HL-60 (cell line): ENCODE measurements around the gene ZNF513.

Experiments used
- DNase-seq, 2 experiments: peaks; one replicate each; pipeline ENCODE4 v3.0.0-alpha.2; 2010 to 2020; ENCODE audit warnings: low read depth in 1 of 2, low spot score in 1 of 2
- H3K27ac ChIP-seq: fragments of 250-450 bp; sonication (Bioruptor Pico); replicated peaks from 2 replicates; pipeline ENCODE4 v1.5.1; 2020; ENCODE audit warnings: mild to moderate bottlenecking, moderate library complexity
- H3K27me3 ChIP-seq: fragments of 250-450 bp; sonication (Bioruptor Pico); 2 replicates; pipeline ENCODE4 v1.5.1; 2021; ENCODE audit warnings: mild to moderate bottlenecking, moderate library complexity; ENCODE audit not compliant: insufficient read depth, poor library complexity, severe bottlenecking
- H3K4me3 ChIP-seq: replicated peaks from 2 replicates; pipeline ENCODE4 v1.5.1; 2011; ENCODE audit warnings: mild to moderate bottlenecking, control low read depth, low read length; ENCODE audit not compliant: insufficient read depth
- GABPA ChIP-seq: IDR thresholded peaks from 2 replicates; pipeline ENCODE4 v1.6.1; 2012; ENCODE audit warnings: low read depth
- POLR2AphosphoS5 ChIP-seq: IDR thresholded peaks from 2 replicates; pipeline ENCODE4 v1.6.1; 2012; ENCODE audit warnings: low read depth
- SPI1 ChIP-seq: IDR thresholded peaks from 2 replicates; pipeline ENCODE4 v1.6.1; 2012; ENCODE audit warnings: low read depth, mild to moderate bottlenecking, borderline replicate concordance
- TF ChIP-seq, protein P1 (sequence below): IDR thresholded peaks from 2 replicates; pipeline ENCODE4 v1.6.1; 2012; ENCODE audit warnings: low read depth; ENCODE audit not compliant: insufficient replicate concordance
- TF ChIP-seq, protein P2 (sequence below): IDR thresholded peaks from one replicate; pipeline ENCODE4 v1.5.1; 2011; ENCODE audit warnings: low read length, control low read depth, inconsistent platforms; ENCODE audit not compliant: insufficient read depth

ZNF513 gene

DNA sequence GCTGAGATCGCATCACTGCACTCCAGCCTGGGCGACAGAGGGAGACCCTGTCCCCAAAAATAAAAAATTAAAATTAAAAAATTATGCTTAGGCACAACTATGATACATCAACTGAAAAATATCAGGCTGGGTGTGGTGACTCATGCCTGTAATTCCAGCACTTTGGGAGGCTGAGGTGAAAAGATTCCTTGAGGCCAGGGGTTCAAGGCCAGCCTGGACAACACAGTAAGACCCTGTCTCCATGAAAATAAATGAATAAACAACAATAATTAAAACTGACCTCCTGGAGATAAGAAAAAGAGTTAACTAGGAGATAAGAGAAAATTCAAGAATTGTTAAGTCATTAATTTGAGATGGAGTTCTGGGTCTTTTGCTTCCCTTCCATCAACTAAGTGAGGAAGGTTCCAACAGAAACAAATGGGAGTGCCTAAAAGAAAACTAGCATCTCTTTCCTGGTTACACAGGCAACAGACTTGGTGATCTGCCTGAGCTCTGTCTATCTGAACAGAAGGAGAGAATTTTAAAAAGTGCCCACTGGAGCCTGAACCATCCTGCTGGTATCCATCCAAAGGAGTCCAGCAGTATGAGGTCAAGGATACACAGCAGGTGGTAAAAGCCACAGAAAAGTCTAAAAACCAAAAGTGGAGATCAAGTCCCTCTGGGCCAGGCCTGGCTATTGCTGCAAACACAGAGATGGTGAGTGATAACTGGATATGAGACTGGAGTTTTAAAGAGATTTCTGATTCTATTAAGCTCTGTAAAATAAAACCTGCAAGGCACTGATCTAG, 20.0 kb upstream of the ZNF513 start:
- Histone ChIP-seq H3K27ac (no peak overlapping the region), H3K27me3 (no peaks in the 10 kb centered on the region), H3K4me3 (no peak overlapping the region)
- TF ChIP-seq POLR2AphosphoS5 (no peak), SPI1 (no peak), GABPA (no peak)
- TF ChIP-seq, protein P1, sequence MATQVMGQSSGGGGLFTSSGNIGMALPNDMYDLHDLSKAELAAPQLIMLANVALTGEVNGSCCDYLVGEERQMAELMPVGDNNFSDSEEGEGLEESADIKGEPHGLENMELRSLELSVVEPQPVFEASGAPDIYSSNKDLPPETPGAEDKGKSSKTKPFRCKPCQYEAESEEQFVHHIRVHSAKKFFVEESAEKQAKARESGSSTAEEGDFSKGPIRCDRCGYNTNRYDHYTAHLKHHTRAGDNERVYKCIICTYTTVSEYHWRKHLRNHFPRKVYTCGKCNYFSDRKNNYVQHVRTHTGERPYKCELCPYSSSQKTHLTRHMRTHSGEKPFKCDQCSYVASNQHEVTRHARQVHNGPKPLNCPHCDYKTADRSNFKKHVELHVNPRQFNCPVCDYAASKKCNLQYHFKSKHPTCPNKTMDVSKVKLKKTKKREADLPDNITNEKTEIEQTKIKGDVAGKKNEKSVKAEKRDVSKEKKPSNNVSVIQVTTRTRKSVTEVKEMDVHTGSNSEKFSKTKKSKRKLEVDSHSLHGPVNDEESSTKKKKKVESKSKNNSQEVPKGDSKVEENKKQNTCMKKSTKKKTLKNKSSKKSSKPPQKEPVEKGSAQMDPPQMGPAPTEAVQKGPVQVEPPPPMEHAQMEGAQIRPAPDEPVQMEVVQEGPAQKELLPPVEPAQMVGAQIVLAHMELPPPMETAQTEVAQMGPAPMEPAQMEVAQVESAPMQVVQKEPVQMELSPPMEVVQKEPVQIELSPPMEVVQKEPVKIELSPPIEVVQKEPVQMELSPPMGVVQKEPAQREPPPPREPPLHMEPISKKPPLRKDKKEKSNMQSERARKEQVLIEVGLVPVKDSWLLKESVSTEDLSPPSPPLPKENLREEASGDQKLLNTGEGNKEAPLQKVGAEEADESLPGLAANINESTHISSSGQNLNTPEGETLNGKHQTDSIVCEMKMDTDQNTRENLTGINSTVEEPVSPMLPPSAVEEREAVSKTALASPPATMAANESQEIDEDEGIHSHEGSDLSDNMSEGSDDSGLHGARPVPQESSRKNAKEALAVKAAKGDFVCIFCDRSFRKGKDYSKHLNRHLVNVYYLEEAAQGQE, result no peak
- TF ChIP-seq, protein P2, sequence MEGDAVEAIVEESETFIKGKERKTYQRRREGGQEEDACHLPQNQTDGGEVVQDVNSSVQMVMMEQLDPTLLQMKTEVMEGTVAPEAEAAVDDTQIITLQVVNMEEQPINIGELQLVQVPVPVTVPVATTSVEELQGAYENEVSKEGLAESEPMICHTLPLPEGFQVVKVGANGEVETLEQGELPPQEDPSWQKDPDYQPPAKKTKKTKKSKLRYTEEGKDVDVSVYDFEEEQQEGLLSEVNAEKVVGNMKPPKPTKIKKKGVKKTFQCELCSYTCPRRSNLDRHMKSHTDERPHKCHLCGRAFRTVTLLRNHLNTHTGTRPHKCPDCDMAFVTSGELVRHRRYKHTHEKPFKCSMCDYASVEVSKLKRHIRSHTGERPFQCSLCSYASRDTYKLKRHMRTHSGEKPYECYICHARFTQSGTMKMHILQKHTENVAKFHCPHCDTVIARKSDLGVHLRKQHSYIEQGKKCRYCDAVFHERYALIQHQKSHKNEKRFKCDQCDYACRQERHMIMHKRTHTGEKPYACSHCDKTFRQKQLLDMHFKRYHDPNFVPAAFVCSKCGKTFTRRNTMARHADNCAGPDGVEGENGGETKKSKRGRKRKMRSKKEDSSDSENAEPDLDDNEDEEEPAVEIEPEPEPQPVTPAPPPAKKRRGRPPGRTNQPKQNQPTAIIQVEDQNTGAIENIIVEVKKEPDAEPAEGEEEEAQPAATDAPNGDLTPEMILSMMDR, result no peak
- DNase-seq, result no peak

DNA sequence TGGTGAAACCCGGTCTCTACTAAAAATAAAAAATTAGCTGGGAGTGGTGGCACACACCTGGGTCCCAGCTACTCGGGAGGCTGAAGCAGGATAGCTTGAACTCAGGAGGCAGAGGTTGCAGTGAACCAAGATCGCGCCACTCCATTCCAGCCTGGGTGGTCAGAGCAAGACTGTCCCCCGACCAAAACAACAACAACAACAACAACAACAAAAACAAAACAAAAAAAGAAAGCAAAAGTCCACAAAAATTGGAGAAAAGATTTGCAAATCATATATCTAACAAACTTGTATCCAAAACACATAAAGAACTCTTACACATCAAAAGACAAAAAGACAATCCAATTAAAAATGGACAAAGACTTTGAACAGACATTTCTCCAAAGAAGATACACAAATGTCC, 18.4 kb upstream of the ZNF513 start:
- no peak for DNase-seq
- H3K4me3 ChIP-seq, result no peak overlapping the region
- no peak overlapping the region for H3K27ac ChIP-seq
- TF ChIP-seq GABPA, result no peak
- TF ChIP-seq SPI1, result no peak
- TF ChIP-seq, protein P2, result no peak
- no peak for TF ChIP-seq POLR2AphosphoS5
- TF ChIP-seq, protein P1, result no peak
- H3K27me3 ChIP-seq, result no peaks in the 10 kb centered on the region

DNA sequence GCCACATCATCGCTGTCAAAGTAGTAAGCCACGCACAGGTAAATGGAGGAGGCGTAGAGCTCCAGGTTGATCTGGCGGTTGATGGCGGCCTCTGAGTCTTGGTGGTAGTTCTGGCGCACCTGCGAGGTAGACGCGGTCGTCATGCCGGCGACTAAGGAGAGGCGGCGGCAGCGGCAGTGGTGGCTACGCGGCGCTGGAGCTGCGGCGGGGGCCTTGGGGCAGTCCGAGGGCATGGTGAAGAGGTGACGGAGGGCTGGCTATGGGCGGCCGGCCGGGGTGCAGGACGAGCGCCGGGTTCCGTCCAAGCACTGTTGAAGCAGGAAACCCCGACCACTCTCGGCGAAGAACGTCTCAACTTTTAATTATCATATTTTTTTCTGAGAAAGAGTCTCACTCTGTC, 12.7 kb upstream of the ZNF513 start:
- no peak overlapping the region for H3K27ac ChIP-seq
- no peak overlapping the region for H3K4me3 ChIP-seq
- TF ChIP-seq, protein P2, result no peak
- TF ChIP-seq, protein P1, result no peak
- no peak for TF ChIP-seq POLR2AphosphoS5
- no peak for TF ChIP-seq SPI1
- TF ChIP-seq GABPA, result no peak
- DNase-seq, result no peak
- H3K27me3 ChIP-seq, result no peaks in the 10 kb centered on the region
